Measurements from ENCODE around the gene KSR2.

- TF ChIP-seq, protein P1, sequence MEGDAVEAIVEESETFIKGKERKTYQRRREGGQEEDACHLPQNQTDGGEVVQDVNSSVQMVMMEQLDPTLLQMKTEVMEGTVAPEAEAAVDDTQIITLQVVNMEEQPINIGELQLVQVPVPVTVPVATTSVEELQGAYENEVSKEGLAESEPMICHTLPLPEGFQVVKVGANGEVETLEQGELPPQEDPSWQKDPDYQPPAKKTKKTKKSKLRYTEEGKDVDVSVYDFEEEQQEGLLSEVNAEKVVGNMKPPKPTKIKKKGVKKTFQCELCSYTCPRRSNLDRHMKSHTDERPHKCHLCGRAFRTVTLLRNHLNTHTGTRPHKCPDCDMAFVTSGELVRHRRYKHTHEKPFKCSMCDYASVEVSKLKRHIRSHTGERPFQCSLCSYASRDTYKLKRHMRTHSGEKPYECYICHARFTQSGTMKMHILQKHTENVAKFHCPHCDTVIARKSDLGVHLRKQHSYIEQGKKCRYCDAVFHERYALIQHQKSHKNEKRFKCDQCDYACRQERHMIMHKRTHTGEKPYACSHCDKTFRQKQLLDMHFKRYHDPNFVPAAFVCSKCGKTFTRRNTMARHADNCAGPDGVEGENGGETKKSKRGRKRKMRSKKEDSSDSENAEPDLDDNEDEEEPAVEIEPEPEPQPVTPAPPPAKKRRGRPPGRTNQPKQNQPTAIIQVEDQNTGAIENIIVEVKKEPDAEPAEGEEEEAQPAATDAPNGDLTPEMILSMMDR (IDR thresholded peaks at IDR 0.05): no peak
- TF ChIP-seq POLR2A (IDR thresholded peaks at IDR 0.05): no peak
These were observed 385.0 kb downstream of the KSR2 start for GRCh38 chr12:117583677-117584225.
